Hematopoietic multipotent progenitor cell treated with erythropoietin and hydrocortisone succinate and interleukin-3 and kit ligand, for 4 days (in vitro differentiated cells): ENCODE results near the gene ATP1A1.

ENCODE experiments used
- DNase-seq: peaks from one replicate; pipeline ENCODE4 v3.0.0-alpha.2; 2015

ATP1A1 gene

DNA sequence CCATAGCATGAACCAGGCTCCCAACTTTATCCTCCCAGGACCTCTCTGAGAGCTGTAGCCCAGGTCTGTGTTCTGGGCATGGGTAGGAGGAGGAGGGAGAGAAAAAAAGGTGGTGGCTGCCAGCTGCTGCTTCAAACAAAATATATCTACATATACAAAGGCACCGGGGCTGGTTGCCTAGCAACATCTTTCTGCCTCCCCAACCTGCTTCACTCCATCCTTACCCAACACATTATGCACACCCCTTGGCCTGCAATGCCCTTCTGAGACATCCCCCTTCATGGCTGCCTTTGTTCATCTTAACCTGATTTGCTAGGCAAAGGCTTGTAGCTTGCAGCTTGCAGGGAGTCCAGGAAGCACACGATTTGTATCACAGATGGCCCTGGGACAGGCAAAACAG is 27.2 kb upstream of the ATP1A1 start:
- no peak for DNase-seq

DNA sequence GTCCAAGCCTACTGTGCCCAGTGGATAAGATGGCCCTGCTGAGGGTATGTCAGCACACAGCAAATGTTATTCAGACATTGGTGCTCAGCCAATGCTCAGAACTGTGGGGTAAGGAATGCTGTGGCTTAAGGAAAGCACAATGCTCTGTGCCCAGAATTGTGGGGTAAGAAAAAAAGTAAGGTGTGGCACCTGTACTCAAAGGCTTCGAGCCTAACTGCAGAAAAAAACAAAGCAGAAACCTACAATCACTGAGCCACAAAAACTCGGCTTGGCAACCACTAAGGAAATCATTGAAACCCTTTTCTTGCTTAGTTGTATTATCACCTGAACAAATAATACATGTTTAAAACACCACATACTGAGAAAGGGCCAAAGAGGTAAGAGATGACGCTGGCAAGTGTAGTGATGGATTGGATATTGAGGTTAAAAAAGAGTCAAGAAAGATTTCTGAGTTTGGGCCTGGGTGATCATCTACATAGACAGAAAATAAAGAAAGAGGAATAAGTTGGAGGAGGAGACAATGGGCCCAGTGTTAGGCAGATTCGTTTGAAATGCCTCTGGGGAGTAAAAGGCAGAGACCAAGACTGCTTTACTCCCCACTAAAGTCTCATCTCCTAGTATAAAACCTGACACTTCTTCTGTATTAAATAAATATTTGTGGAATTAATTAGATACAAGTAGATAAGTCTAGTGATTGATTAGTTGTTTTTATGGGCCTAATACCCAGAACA is 25.9 kb upstream of the ATP1A1 start:
- no peak for DNase-seq

GRCh38 chr1:116347696-116348095 is 25.3 kb upstream of the ATP1A1 start:
- DNase-seq: no peak

GRCh38 chr1:116350097-116350645 is 22.9 kb upstream of the ATP1A1 start:
- no peak for DNase-seq

DNA sequence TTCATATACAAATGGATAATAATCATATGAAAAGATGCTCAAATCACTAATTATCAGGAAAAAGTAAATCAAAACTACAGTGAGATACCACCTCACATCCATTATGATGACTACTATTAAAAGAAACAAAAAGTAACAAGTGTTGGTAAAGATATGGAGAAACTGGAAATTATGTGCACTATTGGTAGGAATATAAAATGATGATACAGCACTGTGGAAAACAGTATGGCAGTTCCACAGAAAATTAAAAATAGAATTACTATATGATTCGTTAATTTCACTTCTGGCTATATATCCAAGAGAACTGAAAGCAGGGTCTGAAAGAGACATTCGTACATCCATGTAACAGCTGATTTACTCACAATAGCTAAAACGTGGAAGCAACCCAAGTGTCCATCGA is 21.1 kb upstream of the ATP1A1 start:
- no peak for DNase-seq

- no peak for DNase-seq
These were observed 20.7 kb upstream of the ATP1A1 start for GRCh38 chr1:116352349-116352813.

DNA sequence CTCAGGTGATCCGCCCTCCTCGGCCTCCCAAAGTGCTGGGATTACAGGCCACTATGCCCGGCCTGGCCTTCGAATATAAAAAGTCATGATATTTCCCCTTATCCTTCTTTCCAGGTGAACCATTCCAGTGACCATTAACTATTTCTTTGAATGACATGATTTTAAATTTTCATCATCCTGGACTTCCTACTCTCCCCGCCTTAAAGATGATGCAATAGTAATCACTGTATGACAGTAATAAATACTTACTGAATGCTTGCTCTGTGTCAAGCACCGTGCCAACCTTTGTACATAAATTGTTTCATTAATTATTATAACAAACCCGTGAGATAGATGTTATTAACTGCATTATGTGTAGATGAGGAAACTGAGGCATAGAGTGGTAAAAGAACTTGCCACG is 19.9 kb upstream of the ATP1A1 start:
- no peak for DNase-seq

DNA sequence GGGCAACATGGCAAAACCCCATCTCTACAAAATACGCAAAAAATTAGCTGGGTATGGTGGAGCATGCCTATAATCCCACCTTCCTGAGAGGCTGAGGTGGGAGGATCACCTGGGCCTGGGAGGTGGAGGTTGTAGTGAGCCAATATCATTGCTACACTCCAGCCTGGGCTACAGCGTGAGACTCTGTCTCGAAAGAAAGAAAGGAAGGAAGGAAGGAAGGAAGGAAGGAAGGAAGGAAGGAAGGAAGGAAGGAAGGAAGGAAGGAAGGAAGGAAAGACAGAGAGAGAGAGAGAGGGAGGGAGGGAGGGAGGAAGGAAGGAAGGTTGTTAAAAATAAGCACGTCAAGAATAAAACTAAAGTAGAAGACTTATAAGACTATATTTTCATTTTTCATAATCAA is 17.0 kb upstream of the ATP1A1 start:
- DNase-seq: no peak

GRCh38 chr1:116356673-116357072 is 16.4 kb upstream of the ATP1A1 start:
- DNase-seq: no peak

GRCh38 chr1:116357487-116357886 is 15.6 kb upstream of the ATP1A1 start:
- DNase-seq: no peak

DNA sequence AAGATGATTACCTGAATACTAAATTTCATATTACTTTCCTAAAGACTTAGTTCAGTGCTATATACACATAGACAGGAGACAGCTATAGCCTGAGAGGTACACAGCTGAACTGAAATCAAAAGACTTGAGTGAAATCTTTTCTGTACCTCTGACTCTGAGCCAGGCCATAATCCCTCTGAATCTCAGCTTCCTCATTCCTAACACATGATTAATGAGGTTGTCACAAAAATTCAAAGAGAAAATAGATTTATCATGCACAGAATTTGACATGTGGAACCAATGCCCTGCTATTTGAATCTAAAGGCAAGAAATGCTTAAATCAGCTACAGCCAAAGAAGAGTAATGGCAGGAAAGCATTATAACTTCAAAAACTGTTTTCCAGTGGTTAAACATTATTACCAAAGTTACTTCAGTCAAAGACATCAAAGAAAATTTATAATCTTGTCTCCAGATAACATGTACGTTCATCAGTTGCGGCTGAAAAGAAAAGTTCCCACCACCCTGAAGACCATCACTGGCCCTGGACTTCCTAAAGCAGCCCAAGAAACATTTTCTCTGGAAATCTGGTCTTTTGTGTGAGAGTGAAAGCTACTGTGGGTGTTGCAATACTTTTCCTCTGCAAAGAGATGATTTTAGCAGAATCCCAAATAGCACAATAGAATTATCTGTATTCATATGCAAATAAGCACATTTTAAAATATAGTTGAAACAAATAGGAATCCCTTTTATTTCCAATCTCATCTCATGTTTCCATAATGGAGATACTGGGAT is 13.8 kb upstream of the ATP1A1 start:
- no peak for DNase-seq

- DNase-seq: no peak
These were observed 13.2 kb upstream of the ATP1A1 start for GRCh38 chr1:116359871-116360270.

DNA sequence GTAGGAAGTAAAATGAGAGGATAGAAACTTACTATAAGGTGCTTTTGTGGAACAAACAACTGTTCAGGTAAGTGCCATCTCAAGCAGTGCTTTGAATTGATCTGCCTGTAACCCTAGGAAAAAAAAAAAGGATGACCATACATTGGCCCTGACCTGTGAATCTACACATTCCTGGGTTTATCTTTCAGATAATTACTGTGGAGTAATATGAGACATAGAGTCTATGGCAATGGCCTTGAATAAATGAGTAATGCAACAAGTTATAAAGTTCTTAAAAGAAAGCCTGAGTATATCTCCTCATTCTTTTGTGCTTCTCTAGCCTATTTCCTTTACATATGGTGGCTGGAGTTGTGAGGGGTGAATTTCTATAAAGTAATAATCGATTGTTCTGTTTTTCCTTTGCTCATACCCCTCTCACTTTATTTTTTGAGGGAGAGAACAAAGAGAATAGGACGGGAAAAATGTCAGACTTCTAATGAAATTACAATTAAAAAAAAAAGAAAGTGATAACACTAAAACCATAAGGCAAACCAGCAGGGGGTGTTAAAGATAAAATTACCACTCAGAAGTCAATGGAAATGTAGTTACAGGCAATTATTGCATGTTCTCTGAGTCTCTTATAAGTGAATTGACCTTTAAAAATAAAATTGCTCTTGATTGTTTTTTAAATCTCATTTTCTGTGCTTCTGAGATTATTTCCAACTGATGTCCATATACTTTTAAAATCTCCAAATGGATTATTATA is 12.4 kb upstream of the ATP1A1 start:
- peak; percentile 68 for DNase-seq

GRCh38 chr1:116361648-116362047 is 11.4 kb upstream of the ATP1A1 start:
- no peak for DNase-seq

DNA sequence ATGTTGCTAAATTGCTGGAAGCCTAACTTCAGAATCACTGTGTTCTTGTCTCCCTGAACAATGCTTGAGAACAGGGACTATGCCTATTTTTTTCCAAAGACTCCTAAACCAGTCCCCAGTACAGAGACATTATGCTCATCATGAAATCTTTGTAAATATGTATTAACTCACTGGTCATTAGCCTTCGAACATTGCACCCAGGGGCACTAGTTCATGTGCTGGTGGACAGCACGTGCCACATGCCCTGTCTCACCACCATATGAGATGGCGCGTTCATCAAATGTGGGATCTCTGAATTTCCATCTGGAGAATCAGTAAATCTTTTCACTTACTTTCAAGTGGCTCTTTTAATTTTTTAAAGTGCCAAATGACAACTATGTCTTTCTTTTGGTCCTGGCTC is 11.0 kb upstream of the ATP1A1 start:
- DNase-seq: no peak

- no peak for DNase-seq
These were observed 7.7 kb upstream of the ATP1A1 start for GRCh38 chr1:116365353-116365780.

DNA sequence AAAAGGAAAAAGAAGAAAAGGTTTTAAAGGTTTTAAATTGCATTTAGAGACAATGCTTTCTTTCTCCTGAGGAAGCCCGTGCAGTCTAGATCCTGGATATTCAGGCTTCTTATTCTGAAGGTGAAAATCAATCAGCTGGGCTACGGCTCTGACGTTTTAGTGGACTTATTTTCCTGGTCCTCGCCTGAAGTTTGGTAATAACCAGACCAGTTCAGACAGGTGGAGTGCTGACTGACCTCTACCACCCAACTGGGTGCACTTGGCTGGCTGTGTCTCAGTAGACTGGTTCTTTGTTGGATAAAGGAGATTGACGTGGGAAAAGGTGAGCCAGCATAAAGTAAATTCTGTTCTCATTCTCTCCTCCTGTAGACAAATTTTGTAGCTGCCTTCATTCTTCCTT is 7.2 kb upstream of the ATP1A1 start:
- no peak for DNase-seq

DNA sequence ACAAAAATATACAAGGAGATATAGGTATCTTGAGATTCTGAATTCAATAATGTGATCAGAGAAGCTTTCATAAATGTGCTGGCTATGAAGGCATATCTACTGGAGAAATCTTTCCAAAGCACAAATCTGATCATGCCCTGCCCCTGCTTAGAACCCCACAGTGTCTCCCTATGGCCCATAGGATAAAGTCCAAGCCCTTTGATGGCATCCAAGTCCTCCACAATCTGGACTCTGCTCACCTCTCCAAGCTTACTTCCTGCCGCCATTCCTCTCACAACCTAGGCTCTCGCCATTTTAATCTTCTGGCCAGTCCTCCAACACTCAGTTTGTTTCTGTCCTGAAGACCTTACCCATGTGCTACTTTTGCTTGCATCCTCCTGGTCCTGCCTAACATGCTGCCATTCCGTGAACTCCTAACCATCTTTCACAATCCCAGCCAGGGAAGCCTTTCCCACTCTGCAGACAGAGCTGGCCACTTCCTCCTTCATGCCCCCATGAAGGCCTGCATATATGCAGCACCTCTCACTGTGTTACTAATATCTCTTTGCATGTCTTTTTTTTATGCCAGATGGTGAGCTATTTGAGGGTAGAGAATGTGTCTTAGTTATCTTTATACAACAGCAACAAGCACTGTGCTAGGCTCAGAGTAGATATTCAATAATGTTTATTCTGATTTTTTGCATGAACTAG is 5.6 kb upstream of the ATP1A1 start:
- no peak for DNase-seq

DNA sequence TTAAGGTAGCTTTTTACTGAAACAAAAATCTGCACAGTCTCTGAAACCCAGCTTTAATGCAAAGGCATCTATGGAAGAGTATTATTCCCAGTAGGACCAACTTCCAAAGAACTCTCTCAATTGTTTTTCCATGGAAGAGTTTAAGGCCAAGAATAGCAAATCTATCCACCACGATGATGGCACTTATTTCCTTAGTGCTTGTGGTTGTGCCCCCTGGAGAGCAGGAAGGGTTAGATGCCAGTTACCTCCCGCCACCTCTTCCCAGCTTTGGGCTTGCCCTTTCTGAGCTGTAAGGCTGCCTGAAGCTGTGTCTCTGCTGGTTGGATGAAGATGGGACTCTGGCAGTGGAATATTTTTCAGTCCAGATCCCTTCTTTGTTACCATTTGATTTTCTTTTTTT is 4.8 kb upstream of the ATP1A1 start:
- no peak for DNase-seq

DNA sequence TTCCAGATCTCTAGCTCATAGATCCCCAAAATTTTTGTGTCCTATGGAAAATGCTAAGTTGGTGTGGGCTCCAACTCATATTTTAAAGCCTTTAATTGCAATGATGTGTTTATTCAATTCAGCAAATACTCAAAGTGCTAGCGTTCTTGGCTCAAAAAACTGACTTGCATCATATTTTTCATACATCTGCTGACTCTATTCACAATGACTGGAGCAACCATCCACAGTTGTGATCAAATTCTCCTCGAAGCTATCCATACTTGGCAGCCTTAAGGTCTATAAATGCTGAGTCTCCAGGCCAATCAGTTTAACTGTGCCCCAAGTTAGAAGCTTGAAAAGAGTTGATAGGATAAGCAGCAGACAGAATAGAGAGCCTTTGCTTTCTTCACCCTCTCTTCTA is 2.9 kb upstream of the ATP1A1 start:
- no peak for DNase-seq

DNA sequence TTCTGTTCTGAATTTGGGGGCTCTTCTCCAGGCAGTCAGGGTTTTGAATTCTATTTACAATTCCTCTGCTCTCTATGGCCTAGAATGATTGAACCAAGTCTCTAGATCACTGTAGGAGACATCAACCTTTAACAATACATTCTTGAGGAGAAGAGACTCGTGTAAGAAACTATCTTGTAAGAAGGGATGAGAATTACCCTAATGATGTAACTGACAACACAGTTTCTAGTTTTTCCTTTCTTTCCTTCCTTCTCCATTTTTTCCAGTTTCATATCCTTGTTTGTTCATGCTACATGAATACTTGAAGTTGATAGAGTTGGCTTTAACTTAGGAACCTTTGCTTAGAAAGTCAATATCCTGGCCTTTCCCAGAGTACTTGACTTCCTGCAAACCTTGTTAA is 1.3 kb upstream of the ATP1A1 start:
- no peak for DNase-seq

- no peak for DNase-seq
These were observed 853 bp upstream of the ATP1A1 start for GRCh38 chr1:116372191-116372590.
